GM19467 (cell line): Measurements from ENCODE around the gene SMPDL3B.
"Not testable (repeated sequence)": the region's sequence is repeated elsewhere in the genome, so short reads cannot be mapped to it uniquely, and the experiment has no call there.

ENCODE experiments used
- ATAC-seq: cut with Tn5 transposase; IDR thresholded peaks from one replicate; pipeline ENCODE4 v1.9.1; 2021; ENCODE audit warnings: mild to moderate bottlenecking, moderate library complexity; ENCODE audit not compliant: unreplicated experiment

The SMPDL3B gene

DNA sequence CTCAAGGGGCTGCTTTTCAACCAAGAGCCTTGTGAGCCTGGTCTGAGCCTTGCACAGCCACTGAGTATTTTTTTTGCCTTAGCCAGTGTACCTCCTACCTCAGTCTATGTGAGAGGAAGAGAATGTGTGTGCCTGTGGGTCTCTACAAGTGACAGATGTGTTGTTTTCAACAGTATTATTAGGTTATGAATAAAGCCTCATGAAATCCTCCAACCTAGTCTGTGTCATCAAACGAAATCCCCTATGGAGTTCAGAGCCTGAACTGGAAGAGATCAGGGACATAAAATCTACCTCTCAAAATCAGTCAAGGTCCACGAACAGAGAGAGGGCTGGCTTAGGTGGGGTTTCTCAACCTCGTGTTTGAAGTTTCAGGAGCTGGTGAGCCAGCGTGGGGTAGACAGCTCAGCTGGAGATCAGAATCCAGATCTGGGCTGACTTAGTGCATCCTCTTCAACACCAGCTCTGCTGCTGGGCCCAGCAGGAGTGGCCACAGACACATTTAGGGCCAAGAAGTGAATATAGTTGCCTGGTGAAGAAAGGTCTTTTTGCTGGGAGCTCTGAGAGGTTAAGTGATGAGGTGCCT lies 33.2 kb downstream of the SMPDL3B start:
- no peak for ATAC-seq

DNA sequence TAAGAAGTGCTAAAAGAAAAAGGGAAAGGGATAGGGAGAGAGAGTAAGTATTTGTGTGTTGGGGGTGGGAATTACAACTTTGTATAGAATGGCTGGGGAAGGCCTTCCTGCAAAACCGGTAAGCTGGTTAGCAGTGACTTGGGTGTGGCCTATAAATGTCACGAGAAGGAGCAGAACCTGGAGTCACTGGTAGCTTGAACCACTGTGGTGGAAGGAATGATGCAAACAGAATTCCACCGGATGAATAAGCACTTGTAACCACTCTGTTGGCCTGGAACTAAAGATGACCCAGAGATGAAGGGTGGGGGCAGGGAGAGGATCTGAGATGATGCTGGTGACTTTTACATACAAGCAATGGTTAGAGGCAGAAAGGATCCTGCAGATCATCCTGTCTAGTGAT lies 33.9 kb downstream of the SMPDL3B start:
- no peak for ATAC-seq

DNA sequence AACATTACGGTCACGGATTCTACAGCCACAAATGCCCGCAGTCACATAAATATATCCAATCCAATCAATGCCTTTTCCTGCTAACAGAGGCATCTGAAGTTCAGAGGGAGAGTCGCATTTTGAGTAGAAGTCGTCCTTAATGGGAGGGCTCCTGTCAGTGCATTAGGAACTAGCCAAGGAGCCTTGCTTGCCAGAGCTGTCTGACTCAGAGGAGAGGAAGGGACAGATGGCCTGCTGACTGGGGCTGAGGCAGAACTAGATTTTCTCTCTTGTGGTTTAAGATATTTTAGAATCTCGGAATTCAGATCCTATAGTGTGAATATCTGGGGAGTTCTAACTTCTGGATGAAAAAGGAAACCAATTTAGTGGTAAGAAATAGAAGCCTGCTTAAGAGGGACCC lies 35.6 kb downstream of the SMPDL3B start:
- no peak for ATAC-seq

DNA sequence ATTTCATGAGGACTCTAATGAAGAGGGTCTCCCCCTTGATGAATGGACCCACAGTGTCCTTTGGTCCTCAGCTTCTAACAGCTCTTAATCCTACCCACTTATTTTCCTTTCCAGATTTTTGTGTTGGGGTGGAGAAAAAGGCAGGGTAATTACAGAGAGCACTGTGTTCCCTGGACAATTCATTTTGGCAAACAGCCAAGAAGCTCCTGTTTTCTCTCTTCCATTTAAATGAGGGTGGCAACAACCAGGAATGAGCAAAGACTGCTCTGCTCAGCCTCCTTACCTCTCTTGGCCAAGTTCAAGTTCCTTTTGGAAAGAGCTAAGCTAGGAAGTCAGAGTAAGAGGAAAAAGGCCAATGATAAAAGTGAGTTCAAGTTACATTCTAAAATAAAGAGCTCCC lies 36.9 kb downstream of the SMPDL3B start:
- no peak for ATAC-seq

DNA sequence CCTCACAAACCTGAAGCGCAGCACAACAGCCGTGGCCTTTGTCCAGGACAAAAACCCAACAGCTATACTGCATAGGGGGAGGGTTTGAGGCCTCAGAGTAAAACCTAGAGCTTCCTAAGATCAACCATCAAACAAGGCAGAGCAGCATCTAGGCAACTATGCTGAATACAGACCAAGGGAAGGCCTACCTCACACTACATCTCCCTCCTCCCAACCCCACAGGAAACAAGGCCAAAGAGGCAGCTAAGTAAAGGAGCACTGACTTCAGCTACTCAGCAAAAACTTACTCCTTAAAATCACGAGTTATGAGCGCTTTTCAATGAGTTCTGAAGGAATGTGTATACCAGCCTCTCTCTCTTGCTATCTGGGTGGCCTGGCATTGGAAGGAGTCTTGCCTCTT lies 37.3 kb downstream of the SMPDL3B start:
- ATAC-seq, result no peak

DNA sequence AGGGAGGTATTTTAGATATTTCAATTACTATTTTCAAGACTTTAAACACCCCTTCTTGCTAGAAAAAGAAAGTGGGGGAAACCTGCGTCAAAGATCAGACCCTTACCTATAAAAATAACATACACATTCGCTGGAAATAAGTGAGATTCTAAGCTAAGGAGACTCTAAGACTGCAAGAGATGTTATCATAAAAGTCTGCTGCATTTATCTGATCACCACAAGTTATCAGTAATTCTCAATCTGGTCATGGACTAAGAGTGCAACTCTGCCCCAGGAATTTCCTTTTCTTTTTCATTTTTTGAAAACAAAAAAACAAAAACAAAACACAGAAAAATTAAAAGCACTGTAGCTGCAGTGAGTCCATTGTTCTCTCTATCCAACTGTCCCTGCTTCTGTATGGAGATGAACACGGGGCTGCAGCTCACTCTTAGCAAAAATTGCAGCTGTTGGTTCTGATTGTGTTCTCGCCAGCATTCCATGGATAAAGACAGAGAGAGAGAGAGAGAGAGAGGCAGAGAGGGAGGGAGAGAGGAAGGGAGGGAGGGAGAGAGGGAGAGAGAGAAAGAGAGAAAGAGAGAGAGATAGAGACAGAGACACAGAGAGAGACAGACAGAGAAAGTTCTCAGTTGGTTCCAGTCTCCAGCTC lies 39.1 kb downstream of the SMPDL3B start:
- ATAC-seq, result no peak

DNA sequence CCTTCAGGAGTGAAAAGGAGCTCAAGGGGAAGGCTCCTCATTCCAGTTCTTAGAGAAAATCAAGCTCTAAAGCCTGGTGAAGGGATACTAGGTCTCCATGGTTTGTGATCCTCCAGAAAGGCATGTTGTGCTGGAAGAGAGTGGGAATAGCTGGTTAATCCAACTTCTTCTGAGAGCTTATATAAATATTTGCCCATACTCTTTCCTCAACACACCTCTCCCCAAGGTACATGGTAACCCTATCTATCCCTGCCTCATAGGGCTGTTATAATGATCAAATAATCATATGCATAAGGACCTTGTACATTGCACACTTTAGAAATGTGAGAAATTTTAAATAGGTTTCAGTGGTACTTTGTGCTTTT lies 39.6 kb downstream of the SMPDL3B start:
- ATAC-seq, result no peak

DNA sequence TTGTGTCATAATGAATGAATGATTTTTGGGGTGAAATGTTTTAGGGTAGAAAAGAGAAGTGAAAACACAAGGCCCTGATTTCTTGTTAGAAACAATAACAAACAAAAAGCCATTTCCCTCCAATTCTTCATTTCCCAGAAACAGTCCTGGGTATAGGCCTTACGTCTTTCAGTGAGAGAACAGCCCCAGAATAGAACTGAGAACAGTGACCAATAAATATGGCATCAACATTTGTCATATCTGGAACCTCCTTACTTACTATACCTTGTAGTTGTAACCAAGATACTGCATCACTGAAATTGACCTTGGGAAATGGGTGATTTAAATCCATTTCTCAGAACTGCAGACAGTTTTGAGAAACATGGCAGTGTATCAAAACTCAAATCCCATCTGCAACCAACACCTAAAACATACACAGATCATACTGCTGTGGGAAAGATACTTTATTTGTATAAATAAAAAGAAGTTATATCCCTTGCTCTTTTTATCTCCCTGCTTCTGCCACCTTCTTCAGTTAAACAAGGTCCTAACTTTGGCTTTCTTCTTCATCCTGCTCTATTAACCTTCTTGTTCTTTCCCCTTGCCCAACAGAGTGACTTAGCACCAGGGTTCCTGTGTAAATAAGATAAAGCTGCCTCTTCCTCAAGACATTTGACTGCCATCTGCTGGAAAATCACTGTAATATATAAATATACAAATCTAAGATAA lies 44.5 kb downstream of the SMPDL3B start:
- ATAC-seq, result no peak

DNA sequence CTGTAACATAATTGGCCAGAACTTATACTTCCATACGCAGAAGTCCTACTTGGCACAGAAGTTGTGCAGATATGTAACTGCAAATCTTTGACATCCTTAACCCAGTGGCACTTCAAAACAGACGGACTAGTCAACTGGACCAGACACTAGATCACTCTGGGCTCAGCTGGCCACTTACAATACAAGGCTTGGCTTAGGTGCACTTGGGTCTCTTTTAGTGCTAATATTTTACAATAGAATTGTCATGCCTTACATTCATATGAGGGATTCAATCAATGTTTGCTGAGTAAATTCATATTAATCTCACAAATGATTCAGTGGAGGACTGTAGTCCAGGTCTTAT lies 45.0 kb downstream of the SMPDL3B start:
- no peak for ATAC-seq

DNA sequence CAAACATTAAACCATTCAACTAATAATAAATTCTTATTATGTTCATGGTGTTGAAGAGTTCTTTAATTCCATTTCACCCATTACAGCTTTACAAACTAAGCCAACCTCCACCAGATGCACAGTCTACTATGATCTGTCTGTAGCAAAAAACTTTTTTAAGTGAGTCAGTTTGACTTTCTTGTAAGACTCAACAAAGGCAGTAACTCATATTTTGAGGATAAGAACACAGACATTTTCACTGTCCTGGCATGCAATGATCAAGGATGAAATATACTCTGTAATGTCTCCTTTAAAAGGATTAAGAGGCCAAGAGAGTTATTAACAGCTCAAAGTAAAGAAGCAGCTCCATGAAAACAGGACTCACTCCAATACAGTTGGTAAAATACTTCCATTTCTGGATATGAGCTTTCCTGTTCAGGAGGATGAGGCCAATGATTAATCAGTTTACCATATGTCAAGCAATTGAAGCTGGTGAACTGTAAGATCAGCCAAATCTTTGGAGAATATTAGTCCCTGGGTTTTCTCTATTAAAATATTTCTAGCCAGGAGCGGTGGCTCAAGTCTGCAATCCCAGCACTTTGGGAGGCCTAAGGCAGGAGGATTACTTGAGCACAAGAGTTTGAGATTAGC lies 45.5 kb downstream of the SMPDL3B start:
- ATAC-seq, result no peak

DNA sequence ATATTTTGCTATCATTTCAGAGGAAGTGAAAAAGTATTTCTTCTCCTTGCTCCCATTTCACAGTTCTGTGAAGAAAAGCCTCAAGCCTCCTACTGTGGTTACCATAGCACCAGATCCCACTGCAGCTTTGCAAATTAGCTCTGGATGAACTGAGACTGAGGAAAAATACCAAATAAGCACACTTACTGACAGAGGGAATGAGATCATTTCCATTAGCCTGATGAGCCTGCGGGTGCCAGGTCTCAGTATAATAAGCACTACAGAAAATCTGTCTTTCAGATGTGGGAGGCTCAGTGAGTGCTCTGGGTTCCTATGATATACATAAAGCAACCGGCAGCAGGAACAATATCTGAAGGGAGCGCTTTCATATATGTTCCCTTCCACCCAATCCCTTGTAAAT lies 46.3 kb downstream of the SMPDL3B start:
- ATAC-seq, result no peak

DNA sequence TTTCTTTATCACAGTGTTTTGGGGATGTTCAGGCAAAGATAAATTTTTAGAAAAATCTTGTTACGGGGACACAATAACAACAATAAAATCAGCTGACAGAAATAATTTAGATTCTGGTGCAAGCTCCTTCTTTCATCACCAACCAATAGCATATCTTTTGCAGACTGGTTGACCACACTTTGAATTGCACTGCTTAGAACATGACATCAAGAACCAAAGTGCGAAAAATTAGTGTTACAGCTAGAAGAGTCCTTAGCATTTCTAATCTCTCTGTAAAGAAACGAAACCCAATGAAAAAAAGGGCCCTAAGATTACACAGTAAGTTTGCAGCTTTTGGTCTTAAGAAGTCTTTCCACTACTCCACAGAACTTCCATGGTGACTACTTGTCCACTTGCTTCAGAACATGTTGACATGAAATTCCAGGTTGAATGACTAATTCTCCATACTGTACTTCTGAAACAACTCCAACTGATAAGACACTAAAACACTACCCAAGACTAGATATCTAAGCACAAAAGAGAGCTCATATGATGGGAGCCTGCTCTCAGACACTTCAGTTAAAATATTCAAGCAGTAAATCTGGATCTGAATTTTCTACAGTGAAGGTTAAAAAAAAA lies 56.2 kb downstream of the SMPDL3B start:
- ATAC-seq, result no peak

DNA sequence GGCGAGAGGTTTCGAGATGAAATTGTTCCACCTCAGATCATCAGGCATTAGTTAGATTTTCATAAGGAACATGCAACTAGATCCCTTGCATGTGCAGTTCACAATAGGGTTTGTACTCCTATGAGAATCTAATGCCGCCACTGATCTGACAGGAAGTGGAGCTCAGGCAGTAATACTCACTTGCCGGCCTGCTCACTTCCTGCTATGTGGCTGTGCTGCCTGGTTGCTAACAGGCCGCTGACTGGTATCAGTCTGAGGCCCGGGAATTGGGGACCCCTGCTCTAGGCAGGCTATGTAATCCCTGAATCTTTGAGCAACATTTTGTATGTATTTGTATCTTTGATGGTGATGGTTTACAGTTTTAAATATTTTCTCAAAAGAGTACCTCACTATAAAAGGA lies 57.5 kb downstream of the SMPDL3B start:
- no peak for ATAC-seq

DNA sequence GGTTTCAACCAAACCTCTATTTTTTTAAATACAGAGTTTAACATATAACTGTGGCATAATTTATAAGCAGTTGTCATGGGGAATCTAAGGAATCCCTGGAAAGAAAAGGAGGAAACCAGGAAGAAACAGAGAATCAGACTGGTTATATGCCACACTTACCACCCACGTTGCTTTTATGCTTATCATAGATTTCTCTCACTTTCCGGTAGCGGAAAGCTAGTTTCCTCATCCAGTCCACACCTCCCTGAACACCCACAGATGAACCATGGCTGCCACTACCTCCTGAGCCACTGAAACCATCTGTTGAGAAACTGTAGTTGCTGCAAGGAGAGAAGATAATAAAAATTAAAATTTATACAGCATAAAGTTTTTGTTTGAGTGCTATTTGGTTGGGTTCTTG lies 58.4 kb downstream of the SMPDL3B start:
- ATAC-seq, result no peak

DNA sequence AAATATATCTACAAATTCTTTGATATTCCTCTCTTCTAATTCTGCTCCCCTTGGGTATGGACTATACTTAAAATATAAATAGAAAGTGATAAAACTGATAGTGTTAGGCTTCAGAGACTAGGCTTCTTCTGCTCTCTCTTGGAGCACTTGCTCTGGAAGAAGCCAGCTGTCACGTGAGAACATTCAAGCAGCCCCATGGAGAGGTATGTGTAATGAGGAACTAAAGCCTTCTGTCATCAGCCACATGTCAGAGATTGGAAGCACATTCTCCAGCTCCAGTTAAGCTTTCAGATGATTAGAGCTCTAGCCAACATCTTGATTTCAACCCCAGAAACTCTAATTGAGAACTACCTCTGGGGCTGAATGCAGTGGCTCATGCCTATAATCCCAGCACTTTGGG lies 59.3 kb downstream of the SMPDL3B start:
- ATAC-seq, result no peak

DNA sequence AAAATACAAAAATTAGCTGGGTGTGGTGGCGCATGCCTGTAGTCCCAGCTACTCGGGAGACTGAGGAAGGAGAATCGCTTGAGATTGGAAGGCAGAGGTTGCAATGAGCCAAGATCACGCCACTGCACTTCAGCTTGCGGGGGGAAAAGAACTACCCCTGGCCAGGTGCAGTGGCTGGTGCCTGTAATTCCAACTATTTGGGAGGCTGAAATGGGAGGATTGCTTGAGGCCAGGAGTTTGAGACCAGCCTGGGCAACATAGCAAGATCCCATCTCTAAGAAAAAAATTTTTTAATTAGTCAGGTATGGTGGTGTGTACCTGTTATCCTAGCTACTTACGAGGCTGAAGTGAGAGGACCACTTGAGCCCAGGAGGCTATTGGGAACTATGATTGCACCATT lies 59.7 kb downstream of the SMPDL3B start:
- ATAC-seq, result not testable (repeated sequence)

DNA sequence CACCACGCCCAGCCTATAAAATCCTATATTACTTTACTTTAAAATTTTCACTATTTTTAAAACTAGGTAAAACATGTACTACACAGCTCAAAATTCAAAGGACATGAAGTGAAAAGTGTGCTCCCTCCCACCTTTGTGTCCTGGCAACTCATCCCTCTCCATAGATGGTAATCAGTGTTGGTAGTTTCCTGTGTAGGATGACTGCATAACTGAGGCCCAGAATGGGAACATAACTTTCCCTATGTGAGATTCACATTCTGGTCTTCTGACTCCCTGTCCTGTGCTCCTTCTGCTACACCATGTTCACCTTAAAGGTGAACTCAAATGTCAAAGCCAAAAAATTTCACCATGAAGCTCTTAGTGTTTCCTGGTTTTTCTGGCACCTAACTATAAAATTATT lies 64.3 kb downstream of the SMPDL3B start:
- no peak for ATAC-seq

DNA sequence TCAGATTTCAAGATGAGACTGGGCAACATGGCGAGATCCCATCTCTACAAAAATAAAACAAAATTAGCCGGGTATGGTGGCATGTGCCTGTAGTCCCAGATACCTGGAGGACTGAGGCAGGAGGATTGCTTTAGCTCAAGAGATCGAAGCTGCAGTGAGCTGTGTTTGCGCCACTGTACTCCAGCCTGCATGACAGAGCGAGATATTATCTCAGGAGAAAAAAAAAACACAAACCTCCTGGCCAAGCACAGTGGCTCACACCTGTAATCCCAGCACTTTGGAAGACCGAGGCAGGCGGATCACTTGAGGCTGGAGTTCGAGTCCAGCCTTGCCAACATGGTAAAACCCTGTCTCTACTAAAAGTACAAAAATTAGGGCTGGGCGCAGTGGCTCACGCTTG lies 67.8 kb downstream of the SMPDL3B start:
- ATAC-seq, result no peak

DNA sequence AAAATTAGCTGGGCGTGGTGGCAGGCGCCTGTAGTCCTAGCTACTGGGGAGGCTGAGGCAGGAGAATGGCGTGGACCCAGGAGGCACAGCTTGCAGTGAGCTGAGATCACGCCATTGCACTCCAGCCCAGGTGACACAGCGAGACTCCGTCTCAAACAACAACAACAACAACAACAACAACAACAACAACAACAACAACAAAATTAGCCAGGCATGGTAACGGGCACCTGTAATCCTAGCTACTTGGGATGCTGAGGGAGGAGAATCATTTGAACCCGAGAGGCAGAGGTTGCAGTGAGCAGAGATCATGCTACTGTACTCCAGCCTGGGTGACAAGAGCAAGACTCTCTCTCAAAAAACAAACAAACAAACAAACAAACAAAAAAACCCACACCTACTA lies 68.3 kb downstream of the SMPDL3B start:
- not testable (repeated sequence) for ATAC-seq
